Measurements from ENCODE around the gene BMP4.
"Not testable (repeated sequence)": the region's sequence is repeated elsewhere in the genome, so short reads cannot be mapped to it uniquely, and the experiment has no call there.

BMP4 gene

GRCh38 chr14:53956427-53957201 lies at the start of gene BMP4:
Gene BMP4 (minus strand): TSS chr14:53956825. CDS start chr14:53952222, 4,603 bp downstream.
- H3K4me1 ChIP-seq (ENCODE audit: control insufficient read depth, insufficient read depth, low read length) = peaks cover 28% of the 10 kb centered on the region
- no peaks in the 10 kb centered on the region for H3K36me3 ChIP-seq (ENCODE audit: control insufficient read depth, insufficient read depth, low read length)
- peak within 1 kb of the TSS; percentile 0 for H3K4me3 ChIP-seq (ENCODE audit: low read length)
- H3K9ac ChIP-seq (ENCODE audit: low read length) = peak within 1 kb of the TSS; percentile 69
- H3K27me3 ChIP-seq (ENCODE audit: control insufficient read depth, insufficient read depth, low read length) = peaks cover 57% of the 10 kb centered on the region
- no peaks in the 10 kb centered on the region for H3K9me3 ChIP-seq (ENCODE audit: control insufficient read depth, low read length)

- H3K36me3 ChIP-seq (ENCODE audit: control insufficient read depth, insufficient read depth, low read length) = no peaks in the 10 kb centered on the region
- H3K9ac ChIP-seq (ENCODE audit: low read length) = no peak overlapping the region
- no peak overlapping the region for H3K4me3 ChIP-seq (ENCODE audit: low read length)
- H3K4me1 ChIP-seq (ENCODE audit: control insufficient read depth, insufficient read depth, low read length) = no peaks in the 10 kb centered on the region
- H3K9me3 ChIP-seq (ENCODE audit: control insufficient read depth, low read length) = no peaks in the 10 kb centered on the region
- no peaks in the 10 kb centered on the region for H3K27me3 ChIP-seq (ENCODE audit: control insufficient read depth, insufficient read depth, low read length)
Measured at GRCh38 chr14:54003064-54003463, 46.4 kb upstream of the BMP4 start.

DNA sequence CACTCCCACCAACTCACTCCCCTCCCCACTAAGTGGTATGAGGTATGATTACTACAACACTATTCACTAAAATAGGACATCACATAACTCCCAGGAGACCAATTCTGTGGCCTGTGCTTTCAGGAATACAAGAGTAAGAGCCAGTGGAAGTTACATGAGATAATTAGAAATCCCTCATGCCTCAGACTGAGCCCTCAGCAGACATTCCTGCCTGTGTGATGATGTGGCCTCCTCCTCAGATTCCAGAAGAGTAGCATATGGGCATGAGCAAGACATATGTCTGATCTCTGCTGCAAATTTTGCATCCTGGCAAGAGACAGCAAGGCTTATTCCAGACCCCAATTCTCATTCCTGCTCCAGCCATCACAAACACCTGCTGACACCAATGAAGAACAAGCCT lies 46.0 kb upstream of the BMP4 start:
- H3K4me3 ChIP-seq (ENCODE audit: low read length) = no peak overlapping the region
- H3K9me3 ChIP-seq (ENCODE audit: control insufficient read depth, low read length) = no peaks in the 10 kb centered on the region
- no peak overlapping the region for H3K9ac ChIP-seq (ENCODE audit: low read length)
- no peaks in the 10 kb centered on the region for H3K27me3 ChIP-seq (ENCODE audit: control insufficient read depth, insufficient read depth, low read length)
- no peaks in the 10 kb centered on the region for H3K36me3 ChIP-seq (ENCODE audit: control insufficient read depth, insufficient read depth, low read length)
- H3K4me1 ChIP-seq (ENCODE audit: control insufficient read depth, insufficient read depth, low read length) = no peaks in the 10 kb centered on the region

DNA sequence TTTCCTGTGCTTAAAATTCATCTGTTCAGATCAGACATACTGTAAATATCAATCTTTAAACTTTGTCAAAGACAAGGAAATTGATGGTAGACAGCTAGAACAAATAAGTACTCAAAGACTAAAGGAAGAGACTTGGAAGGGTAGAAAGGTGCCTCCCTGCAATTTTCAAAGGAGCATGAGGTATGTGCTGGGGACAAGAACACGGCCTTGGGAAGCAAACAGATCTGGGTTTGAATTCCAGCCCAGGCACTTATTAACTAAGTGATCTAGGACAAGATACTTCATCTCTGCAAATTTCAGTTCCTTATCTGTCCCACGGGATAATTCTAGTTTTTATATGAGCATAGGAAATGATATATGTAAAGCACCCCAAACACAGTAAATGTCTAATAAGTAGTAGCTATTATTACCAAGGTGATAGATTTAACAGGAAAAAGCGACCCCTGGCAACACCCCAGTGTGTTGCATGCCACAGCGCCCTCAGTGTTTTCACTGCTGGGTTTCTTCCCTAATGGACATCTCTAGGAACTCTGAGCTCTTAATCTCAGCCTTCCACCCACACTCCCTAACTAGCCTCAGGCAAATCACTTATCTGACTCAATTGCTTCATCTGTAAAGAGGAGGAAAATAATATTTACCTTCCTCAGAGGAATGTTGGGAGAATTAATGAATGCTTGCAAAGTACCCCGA lies 44.7 kb upstream of the BMP4 start:
- no peaks in the 10 kb centered on the region for H3K4me1 ChIP-seq (ENCODE audit: control insufficient read depth, insufficient read depth, low read length)
- no peaks in the 10 kb centered on the region for H3K36me3 ChIP-seq (ENCODE audit: control insufficient read depth, insufficient read depth, low read length)
- no peaks in the 10 kb centered on the region for H3K27me3 ChIP-seq (ENCODE audit: control insufficient read depth, insufficient read depth, low read length)
- H3K4me3 ChIP-seq (ENCODE audit: low read length) = no peak overlapping the region
- no peaks in the 10 kb centered on the region for H3K9me3 ChIP-seq (ENCODE audit: control insufficient read depth, low read length)
- H3K9ac ChIP-seq (ENCODE audit: low read length) = no peak overlapping the region

GRCh38 chr14:54000341-54000811 lies 43.8 kb upstream of the BMP4 start:
- Histone ChIP-seq H3K36me3 (ENCODE audit: control insufficient read depth, insufficient read depth, low read length) (no peaks in the 10 kb centered on the region), H3K27me3 (ENCODE audit: control insufficient read depth, insufficient read depth, low read length) (no peaks in the 10 kb centered on the region), H3K4me3 (ENCODE audit: low read length) (no peak overlapping the region), H3K9me3 (ENCODE audit: control insufficient read depth, low read length) (no peaks in the 10 kb centered on the region), H3K9ac (ENCODE audit: low read length) (no peak overlapping the region), H3K4me1 (ENCODE audit: control insufficient read depth, insufficient read depth, low read length) (no peaks in the 10 kb centered on the region)

DNA sequence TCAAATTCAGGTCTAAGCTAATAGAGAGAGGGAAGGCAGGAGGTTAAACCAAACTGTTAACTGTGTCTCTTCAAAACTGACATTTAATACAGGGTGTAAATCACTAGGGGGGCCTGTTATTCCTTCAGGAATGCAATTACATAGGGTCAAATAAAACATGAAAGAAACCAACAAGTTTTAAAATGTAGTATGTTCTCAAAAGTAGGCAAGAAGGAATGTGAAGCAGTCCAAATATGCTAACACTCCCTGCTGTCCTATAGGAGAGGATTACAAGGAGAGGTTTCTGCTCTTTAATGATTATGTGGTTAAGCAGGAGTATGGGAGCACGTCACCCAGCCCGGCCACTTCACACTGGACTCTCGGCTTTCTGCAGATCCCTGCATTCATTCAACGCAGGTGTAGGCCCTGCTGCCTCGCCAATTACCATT lies 42.5 kb upstream of the BMP4 start:
- Histone ChIP-seq H3K4me1 (ENCODE audit: control insufficient read depth, insufficient read depth, low read length) (no peaks in the 10 kb centered on the region), H3K36me3 (ENCODE audit: control insufficient read depth, insufficient read depth, low read length) (no peaks in the 10 kb centered on the region), H3K9me3 (ENCODE audit: control insufficient read depth, low read length) (no peaks in the 10 kb centered on the region), H3K4me3 (ENCODE audit: low read length) (no peak overlapping the region), H3K27me3 (ENCODE audit: control insufficient read depth, insufficient read depth, low read length) (no peaks in the 10 kb centered on the region), H3K9ac (ENCODE audit: low read length) (no peak overlapping the region)

DNA sequence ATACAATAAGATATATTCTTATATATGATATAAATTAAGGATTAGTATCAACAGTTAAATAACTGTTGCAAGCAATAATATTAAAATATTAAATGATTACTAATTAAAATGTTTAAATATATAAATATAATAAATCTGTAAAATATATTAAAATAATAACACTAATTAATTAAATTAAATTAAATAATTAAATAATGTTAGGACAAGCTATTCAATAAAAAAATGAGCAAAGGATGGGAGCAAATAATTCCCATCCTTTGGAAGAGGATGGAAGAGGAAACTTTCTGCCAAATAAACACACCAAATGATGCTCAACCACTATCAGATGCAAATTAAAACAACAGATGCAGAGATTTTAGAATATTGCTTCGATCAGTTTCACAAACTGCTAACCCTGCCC lies 39.4 kb upstream of the BMP4 start:
- no peak overlapping the region for H3K4me3 ChIP-seq (ENCODE audit: low read length)
- no peaks in the 10 kb centered on the region for H3K9me3 ChIP-seq (ENCODE audit: control insufficient read depth, low read length)
- H3K4me1 ChIP-seq (ENCODE audit: control insufficient read depth, insufficient read depth, low read length) = no peaks in the 10 kb centered on the region
- no peaks in the 10 kb centered on the region for H3K36me3 ChIP-seq (ENCODE audit: control insufficient read depth, insufficient read depth, low read length)
- no peaks in the 10 kb centered on the region for H3K27me3 ChIP-seq (ENCODE audit: control insufficient read depth, insufficient read depth, low read length)
- H3K9ac ChIP-seq (ENCODE audit: low read length) = no peak overlapping the region

DNA sequence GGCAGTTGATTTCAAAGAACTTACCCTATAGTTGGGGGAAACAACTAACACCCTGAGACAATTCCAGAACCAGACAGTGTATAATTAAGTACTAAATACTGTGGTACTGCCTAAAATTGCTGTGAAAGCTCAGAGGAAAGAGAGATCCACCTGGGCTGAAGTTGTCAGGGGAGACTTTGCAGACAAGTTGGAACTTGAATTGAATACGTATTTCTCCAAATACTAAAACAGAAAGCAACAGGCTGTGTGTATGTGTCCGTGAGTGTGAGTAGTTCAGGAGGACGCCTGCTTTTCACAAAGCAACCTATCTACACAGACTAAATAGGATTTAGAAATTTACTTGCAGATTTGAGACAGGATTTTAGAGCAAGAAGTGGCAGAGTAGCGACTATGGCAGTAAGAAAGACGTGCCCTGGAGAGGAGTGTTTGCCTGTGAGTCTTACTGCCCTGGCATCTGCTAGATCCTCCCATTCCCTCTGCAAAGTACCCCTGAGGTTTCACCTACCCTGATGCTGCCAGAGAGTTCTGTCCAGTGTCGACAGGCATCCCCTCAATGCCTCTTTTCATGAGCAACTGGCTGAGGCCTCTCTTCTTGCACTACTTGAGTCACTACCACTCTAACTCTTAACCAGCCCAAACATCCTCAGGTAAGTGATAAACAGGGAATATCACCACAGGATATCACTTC lies 37.4 kb upstream of the BMP4 start:
- no peaks in the 10 kb centered on the region for H3K9me3 ChIP-seq (ENCODE audit: control insufficient read depth, low read length)
- H3K4me3 ChIP-seq (ENCODE audit: low read length) = no peak overlapping the region
- no peaks in the 10 kb centered on the region for H3K27me3 ChIP-seq (ENCODE audit: control insufficient read depth, insufficient read depth, low read length)
- no peak overlapping the region for H3K9ac ChIP-seq (ENCODE audit: low read length)
- no peaks in the 10 kb centered on the region for H3K36me3 ChIP-seq (ENCODE audit: control insufficient read depth, insufficient read depth, low read length)
- H3K4me1 ChIP-seq (ENCODE audit: control insufficient read depth, insufficient read depth, low read length) = no peaks in the 10 kb centered on the region

DNA sequence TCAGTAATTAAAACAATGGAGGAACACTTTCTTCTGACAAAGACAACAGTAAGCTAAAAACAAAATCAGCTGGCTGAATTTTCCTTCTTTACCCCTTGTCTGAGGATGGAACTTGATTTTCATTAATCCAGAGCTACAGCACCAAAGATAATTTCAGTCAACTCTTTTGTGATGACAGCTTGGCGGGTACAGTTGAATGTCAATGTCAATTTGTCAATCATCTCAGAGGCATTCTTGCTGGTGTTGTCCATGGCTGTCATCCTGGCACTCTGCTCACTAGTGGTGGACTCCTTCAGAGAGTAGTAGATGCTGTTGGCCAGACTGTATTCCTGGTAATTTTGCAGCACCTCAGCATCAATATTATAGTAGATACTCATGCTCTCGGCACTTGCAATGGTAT lies 34.4 kb upstream of the BMP4 start:
- Histone ChIP-seq H3K4me3 (ENCODE audit: low read length) (no peak overlapping the region), H3K36me3 (ENCODE audit: control insufficient read depth, insufficient read depth, low read length) (no peaks in the 10 kb centered on the region), H3K27me3 (ENCODE audit: control insufficient read depth, insufficient read depth, low read length) (no peaks in the 10 kb centered on the region), H3K4me1 (ENCODE audit: control insufficient read depth, insufficient read depth, low read length) (no peaks in the 10 kb centered on the region), H3K9ac (ENCODE audit: low read length) (no peak overlapping the region), H3K9me3 (ENCODE audit: control insufficient read depth, low read length) (no peaks in the 10 kb centered on the region)

- H3K4me1 ChIP-seq (ENCODE audit: control insufficient read depth, insufficient read depth, low read length); H3K9me3 ChIP-seq (ENCODE audit: control insufficient read depth, low read length); H3K9ac ChIP-seq (ENCODE audit: low read length); H3K36me3 ChIP-seq (ENCODE audit: control insufficient read depth, insufficient read depth, low read length); H3K4me3 ChIP-seq (ENCODE audit: low read length); H3K27me3 ChIP-seq (ENCODE audit: control insufficient read depth, insufficient read depth, low read length): not testable (repeated sequence)
Measured at GRCh38 chr14:53986718-53987117, 30.1 kb upstream of the BMP4 start.

GRCh38 chr14:53984958-53985357 lies 28.3 kb upstream of the BMP4 start:
- not testable (repeated sequence) for H3K27me3 ChIP-seq (ENCODE audit: control insufficient read depth, insufficient read depth, low read length); H3K4me3 ChIP-seq (ENCODE audit: low read length)

DNA sequence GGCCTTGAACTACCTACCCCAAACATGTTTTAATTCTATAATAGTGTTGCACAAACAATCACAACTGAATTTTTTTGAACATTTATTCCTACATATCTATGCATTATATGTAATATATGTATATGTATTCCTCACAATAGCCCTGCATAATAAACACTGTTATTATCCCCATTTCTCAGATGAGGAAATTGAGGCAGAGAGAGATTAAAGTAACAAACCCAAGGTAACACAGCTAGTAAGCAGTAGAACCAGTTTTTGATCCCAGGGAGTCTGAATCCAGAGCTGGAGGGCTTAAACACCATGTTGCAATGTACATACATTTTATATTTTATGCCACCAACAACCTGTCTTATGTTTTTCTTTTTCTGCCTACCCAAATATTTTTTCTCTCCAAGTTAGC lies 26.5 kb upstream of the BMP4 start:
- no peaks in the 10 kb centered on the region for H3K4me1 ChIP-seq (ENCODE audit: control insufficient read depth, insufficient read depth, low read length)
- H3K9me3 ChIP-seq (ENCODE audit: control insufficient read depth, low read length) = no peaks in the 10 kb centered on the region
- no peaks in the 10 kb centered on the region for H3K27me3 ChIP-seq (ENCODE audit: control insufficient read depth, insufficient read depth, low read length)
- no peaks in the 10 kb centered on the region for H3K36me3 ChIP-seq (ENCODE audit: control insufficient read depth, insufficient read depth, low read length)
- H3K9ac ChIP-seq (ENCODE audit: low read length) = no peak overlapping the region
- no peak overlapping the region for H3K4me3 ChIP-seq (ENCODE audit: low read length)

More at GRCh38 chr14:53984958-53985357, 28.3 kb upstream of the BMP4 start:
- H3K36me3 ChIP-seq (ENCODE audit: control insufficient read depth, insufficient read depth, low read length); H3K9ac ChIP-seq (ENCODE audit: low read length); H3K4me1 ChIP-seq (ENCODE audit: control insufficient read depth, insufficient read depth, low read length); H3K9me3 ChIP-seq (ENCODE audit: control insufficient read depth, low read length): not testable (repeated sequence)
